Astrocyte of the cerebellum (primary cell): ENCODE data around the gene LPAR3.

ENCODE experiments used
- DNase-seq: peaks from one replicate; pipeline ENCODE4 v3.0.0-alpha.2; 2011; ENCODE audit warnings: low read depth
- H3K4me3 ChIP-seq: 2 replicates; pipeline ENCODE4 v1.5.1; 2011; ENCODE audit warnings: mild to moderate bottlenecking, low read depth, low read length, moderate library complexity
- in situ Hi-C: cut with HindIII; loops from 2 replicates; pipeline ENCODE4 v1.10.0; 2017; ENCODE audit warnings: low sequenced_read_pairs
- TF ChIP-seq, protein P1 (sequence below): IDR thresholded peaks from 2 replicates; pipeline ENCODE4 v1.5.1; 2012; ENCODE audit warnings: low read length, low read depth, moderate library complexity, mild to moderate bottlenecking; ENCODE audit errors: missing control alignments

LPAR3 gene

DNA sequence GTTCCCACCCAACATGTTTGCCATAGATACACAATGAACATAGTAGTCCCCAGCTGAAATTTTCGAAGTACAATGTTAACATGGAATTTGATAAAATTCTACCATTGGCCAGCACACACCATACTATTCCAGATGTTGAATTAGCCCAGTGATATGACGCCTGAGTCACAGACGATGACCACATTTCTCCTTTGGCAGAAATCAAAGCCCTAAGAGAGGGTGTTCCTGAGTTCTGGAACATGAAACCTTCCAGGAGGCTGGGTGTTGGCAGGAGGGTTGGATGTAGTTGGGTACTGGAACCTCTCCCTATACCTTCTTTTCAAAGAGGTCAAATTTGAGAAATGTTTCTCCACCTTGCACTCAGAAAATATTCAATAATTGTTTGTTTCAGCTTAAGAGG, 37.8 kb downstream of the LPAR3 start:
- TF ChIP-seq, protein P1, sequence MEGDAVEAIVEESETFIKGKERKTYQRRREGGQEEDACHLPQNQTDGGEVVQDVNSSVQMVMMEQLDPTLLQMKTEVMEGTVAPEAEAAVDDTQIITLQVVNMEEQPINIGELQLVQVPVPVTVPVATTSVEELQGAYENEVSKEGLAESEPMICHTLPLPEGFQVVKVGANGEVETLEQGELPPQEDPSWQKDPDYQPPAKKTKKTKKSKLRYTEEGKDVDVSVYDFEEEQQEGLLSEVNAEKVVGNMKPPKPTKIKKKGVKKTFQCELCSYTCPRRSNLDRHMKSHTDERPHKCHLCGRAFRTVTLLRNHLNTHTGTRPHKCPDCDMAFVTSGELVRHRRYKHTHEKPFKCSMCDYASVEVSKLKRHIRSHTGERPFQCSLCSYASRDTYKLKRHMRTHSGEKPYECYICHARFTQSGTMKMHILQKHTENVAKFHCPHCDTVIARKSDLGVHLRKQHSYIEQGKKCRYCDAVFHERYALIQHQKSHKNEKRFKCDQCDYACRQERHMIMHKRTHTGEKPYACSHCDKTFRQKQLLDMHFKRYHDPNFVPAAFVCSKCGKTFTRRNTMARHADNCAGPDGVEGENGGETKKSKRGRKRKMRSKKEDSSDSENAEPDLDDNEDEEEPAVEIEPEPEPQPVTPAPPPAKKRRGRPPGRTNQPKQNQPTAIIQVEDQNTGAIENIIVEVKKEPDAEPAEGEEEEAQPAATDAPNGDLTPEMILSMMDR = no peak
- DNase-seq = no peak
- no peak overlapping the region for H3K4me3 ChIP-seq
- in situ Hi-C loops = no loop called here

DNA sequence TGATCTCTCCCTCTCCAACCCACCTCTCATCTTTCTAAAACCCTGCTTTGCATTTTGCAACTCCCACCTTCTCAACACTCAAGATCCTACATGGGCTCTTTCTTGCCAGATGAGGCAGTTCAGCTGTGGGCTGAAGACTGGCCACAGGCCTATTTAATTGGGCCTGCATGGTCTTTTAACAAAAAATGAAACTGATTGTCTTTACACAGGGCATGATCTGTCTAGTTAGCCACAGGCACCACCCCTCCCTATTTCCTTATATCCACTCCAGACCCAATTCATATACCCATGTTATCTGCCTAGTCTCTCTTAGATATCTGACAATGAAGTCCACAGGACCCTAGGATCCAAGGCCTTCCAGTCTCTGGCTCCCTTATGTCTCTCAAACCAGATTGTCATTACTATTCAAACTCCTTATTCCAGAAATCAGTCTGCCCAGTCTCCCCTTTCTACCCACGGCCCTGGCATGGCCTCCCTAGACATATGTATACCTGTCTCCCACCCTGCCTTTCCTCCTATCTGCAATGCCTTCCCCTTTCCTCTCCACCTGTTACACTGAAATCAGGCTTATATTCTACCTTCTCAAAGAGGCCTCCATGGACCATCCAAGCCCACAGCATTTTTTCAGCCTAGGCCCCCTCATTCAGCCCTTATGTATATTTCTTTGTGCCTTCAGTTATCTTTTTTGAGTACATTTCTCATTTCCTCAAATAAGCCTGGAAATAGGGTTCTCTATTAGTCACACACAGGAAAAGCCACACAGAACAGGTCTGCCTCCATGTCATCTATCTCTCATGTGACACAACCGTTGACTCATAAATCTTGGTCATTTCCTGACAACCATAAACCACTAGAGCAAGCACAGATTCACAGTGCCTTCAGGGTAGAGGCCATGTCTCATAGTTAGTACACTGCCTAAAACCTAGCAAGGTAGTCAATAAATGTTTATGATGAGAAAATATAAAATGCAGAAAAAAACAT, 39.0 kb downstream of the LPAR3 start:
- no peak for DNase-seq
- in situ Hi-C loops = no loop called here
- H3K4me3 ChIP-seq = no peak overlapping the region
- TF ChIP-seq, protein P1 = no peak

DNA sequence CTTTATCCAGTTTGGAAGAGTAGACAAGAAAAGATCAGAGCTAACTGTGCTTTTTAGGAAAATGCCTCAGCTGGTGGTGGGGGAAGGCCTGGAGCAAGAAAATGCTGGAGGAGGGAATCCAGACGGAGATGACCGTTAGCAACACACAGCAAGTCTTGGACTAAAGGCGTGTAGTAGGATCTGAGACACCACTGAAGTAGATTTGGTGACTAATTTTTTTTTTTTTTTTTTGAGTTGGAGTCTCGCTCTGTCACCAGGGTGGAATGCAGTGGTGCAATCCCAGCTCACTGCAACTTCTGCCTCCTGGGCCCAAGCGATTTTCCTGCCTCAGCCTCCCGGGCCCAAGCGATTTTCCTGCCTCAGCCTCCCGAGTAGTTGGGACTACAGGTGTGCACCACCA, 41.2 kb downstream of the LPAR3 start:
- TF ChIP-seq, protein P1 = no peak
- no peak overlapping the region for H3K4me3 ChIP-seq
- in situ Hi-C loops = no loop called here
- no peak for DNase-seq

DNA sequence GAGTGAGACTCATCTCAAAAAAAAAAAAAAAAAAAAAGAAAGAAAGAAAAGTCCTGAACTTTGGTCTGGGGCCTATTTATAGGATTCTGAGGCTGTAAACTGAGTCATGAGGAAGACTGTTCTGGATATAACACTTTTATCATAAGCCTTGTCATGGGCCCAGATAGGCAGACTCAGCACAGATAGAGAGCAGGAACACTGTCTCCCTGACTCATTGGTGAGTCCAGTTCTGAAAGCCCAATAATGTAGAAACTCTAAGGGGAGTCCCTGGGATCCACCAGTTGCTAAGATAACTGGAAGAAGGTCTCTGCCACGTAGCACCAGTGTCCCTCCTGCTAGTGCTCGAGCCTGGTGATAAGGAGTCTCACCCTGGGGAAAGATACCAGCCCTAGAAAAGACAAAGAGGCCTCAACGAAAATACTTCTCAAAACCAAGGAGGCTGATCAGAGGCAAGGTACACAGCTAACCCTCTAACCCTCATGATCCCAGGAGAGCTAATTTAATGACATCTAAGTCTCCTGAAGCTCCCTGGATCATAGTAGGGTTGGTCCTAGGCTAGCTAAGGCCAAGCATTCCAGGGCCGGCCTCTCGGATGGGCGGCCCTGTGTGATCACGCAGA, 43.5 kb downstream of the LPAR3 start:
- TF ChIP-seq, protein P1 = no peak
- H3K4me3 ChIP-seq = no peak overlapping the region
- no peak for DNase-seq
- in situ Hi-C loops = no loop called here

DNA sequence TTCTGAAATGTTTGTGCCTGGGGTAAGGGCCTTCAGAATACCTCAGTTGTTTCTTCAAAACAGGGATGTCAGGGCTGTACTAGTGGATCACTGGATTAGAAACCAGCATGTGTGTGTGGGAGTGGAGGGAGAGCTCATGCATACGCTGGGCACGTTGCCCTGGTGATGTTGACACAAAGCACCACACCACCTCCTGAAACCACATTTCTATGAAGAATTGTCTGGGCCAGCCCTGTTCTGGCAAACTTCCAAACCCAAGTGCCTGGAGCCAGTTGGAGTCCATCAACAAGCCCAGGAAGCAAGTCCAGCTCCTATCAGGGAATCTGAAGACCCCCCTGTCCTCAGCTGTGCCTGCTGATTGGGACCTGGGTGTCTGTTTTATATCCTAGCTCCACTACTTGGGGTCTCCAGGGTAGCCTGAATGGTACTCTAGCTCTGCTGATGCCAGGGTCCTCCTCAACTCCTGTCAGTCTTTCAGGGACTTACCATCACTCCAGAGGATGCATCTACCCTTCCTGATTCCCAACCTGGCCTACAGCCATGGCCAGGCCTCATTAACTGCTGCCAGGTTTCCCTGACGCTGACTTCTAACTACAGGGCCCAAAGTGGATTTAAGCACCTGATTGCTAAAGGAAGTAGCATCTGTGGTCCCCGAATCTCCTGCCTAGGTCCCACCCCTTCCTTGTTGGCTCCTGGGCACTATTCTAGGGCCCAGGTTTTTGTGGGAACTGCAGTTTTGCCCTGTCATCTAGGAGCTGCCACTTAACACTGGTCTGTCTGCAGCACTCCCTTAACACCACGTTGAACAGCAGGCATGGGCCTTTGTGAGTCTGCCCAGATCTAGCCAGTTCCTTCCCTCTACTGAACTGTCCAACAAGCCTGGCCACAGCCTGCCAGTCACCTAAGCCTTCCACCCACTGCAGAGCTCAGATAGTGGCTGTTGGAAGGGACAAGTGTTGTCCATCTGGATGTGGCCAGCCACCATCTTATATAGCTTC, 45.5 kb downstream of the LPAR3 start:
- in situ Hi-C loops = no loop called here
- TF ChIP-seq, protein P1 = no peak
- H3K4me3 ChIP-seq = no peak overlapping the region
- peak; percentile 99 for DNase-seq

DNA sequence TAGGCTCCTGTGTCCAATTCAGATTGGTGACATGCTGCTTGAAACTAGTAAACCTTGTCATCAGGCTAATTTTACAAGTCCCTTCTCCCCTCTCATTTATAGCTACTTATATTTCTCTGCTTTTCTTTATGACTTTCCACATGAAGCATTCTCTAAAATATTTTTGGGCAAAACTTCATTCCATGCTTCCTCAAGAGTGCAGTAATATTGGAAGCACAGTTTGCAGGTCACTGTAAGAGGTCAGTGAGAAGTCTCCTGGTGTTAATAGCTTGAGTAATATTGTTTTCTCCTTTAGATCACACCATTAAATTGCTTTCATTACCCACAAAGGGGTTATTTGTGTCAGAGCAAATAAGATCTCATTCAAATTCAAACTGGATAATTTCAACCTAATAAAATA, 46.6 kb downstream of the LPAR3 start:
- DNase-seq = no peak
- H3K4me3 ChIP-seq = no peak overlapping the region
- in situ Hi-C loops = no loop called here
- TF ChIP-seq, protein P1 = no peak
